Stimulated activated CD8-positive, alpha-beta memory T cell treated with anti-CD3 and anti-CD28 coated beads, Interleukin-7, amount 100 ng/mL, for 24 hours (primary cell): ENCODE measurements around the gene EPS8L1.
"Not testable (repeated sequence)": the region's sequence is repeated elsewhere in the genome, so short reads cannot be mapped to it uniquely, and the experiment has no call there.

Experiments used
- DNase-seq: peaks from one replicate; pipeline ENCODE4 v3.0.0-alpha.2; 2020; ENCODE audit warnings: low read depth

Gene EPS8L1

DNA sequence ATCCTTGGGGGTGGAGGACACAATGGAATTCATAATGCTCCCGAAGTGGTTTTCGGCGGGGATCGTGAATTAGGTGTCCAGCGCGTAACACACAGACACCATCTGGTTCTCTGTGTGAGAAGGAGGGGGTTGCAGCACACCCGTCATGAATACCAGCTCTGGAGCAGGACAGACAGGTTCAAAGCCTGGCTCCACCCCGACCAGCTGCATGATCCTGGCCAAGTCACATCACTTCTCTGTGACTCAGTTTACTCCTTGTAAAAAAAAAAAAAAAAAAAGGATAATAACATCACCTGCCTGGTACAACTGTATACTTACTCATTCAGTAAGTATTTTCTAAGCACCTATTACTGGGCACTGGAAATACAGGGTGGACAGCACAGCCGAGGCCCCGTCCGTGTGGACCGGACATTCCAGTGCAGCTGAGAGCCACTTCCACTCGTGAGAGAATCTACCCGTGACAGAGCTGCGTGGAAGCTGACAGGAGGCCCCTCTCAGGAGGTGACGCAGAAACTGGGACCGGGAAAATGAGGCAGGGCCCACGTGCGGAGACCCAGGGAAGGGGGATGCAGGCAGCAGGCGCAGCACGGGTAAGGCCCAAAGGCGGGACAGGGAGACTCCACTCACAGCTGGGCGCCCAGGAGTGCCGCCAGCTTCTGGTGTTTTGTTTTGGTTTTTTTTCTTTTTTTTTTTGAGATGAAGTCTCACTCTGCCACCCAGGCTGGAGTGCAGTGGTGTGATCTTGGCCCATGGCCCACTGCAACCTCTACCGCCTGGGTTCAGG is 24.7 kb upstream of the EPS8L1 start:
- DNase-seq, result no peak

DNA sequence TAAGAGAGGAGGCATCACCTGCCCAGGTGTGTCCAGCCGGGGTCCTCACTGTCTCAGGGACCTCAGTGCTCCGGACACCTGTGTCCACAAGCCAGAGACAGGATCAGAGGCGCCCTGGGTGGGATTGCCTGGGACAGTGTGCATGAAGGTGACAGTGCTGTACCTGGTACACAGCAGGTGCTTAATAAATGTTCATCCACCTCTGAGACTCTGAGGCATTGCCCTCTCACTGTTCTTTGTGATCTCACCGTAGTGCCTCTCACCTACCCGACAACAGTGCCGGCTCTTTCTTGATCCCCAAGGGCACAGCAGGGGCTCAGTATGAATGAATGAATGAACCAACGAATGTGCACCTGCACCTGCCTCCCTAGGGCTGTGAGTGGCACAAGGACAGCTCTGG is 21.9 kb upstream of the EPS8L1 start:
- DNase-seq, result no peak

DNA sequence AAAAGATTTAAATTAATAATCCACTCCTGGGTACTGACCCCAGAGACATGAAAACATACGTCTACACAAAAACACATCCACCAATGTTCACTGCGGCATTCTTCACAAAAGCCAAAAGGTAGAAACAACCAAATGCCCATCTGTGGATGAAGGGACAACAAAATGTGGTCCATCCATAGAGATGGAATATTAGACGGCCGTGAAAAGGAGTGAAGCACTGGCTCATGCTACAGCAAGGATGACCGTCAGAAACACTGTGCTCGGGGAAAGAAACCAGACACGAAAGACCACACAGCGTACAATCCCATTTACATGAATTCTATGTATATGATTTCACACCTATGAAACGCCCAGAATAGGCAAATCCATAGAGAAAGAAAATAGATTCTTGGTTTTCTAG is 18.8 kb upstream of the EPS8L1 start:
- no peak for DNase-seq

DNA sequence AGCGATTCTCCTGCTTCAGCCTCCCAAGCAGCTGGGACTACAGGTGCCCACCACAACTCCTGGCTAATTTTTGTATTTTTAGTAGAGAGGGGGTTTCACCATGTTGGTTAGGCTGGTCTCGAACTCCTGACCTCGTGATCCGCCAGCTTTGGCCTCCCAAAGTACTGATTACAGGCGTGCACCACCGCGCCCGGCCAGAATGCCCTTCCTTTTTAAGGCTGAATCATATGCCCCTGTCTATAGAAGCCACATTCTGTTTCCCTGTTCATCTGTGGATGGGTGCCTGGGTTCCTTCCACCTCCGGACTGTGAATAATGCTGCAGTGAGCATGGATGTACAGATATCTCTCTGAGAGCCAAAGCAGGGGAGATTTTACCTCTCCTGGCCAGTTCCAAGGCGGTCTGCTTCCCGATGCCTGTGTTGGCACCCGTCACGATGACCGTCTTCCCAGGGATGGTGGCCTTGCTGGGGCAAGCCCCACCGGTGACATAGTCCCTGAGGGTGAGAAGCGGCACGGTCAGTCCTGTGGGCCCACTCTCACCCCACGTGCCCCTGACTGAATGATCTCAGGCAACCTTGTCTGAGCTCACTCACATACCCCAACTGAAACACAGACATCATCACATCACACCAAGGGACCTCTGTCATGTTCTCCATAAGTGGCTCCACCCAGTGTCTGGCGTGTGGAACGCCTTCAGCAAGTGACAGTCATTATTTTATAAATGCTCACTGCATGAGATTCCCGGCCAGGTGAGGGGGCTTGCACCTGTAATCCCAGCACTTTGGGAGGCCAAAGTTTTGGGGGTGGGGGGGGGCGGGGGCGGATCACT is 16.7 kb upstream of the EPS8L1 start:
- DNase-seq, result no peak

GRCh38 chr19:55060287-55060686 is 15.4 kb upstream of the EPS8L1 start:
- DNase-seq, result not testable (repeated sequence)

DNA sequence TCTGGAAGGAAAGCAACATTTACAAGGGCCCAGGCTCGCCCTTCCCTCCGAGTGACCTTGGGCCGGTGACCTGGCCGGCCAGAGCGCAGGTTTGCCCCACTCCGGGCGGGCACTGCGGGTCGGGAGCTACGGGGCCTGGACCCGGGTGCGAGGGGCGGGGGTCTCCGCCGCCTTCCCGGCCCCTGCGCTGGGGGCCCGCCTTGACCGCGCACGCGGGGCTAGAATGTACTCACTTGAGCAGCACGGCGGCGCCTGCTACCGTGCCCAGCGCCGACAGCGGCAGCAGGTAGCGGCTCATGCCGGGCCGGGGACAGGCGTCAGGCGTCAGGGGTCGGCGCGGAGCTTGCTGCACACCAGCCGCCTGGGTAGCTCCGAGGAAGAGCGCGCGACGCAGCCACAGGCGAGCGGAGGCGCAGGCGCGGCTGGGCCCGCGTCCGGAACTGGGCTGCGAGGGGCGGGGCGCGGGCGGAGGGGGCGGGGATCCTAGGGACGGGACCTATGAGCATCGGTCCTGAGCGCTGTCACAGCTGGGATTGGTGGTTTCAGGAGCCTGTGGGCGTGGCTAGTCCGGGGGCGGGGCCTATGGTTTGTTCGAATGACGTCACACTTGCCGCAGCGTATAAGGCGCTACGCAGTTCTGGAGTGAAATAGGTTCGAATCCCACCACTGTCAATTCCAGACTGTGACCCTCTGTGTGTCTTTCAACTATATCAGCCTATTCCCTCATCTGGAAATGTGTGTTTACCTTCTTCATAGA is 12.8 kb upstream of the EPS8L1 start, which contains the start of gene RDH13:
Gene RDH13, minus strand, starts transcription at position 414 of the 757 bp plus-strand sequence. Its CDS starts 116 bp downstream, at position 298.
- peak; percentile 100 for DNase-seq

DNA sequence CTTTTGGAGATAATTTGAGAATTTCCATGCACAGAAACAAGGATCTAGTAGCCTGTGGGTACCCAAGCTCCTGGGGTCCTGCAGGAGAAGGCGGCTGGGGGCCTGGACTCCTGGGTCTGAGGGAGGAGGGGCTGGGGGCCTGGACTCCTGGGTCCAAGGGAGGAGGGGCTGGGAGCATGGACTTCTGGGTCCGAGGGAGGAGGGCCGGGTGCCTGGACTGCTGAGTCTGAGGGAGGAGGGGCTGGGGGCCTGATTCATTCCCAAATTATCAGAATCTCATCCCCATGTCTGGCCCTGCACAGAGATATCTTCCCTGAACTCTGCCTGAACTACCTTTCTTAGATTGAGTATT is 12.2 kb upstream of the EPS8L1 start:
- no peak for DNase-seq

GRCh38 chr19:55065516-55065915 is 10.2 kb upstream of the EPS8L1 start:
- not testable (repeated sequence) for DNase-seq

DNA sequence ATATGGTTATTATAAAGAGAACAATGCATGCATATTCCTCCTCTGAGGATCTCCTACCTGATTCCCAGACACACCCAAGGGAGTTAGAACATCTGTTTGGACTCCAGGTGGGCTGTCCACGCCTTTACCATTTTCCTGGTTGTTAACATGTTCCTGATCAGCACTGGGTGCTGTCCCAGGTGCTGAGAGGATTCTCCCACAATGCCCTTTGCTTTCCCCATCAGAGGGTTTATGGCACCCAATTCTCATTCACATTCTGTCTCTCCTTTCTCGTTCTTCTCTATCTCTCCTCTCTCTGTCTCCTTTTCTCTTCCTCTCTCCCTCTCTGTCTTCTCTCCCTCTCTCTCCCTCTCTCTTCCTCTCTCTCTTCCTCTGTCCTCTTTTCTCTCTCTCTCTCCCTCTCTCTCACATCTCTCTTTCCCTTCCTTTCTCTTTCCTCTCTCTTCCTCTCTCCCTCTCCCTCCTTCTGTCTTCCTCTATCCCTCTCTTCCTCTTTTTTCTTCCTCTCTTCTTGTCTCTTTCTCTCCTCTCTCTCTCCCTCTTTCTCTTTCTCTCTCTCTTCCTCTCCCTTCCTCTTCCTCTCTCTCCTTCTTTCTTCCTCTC is 9.5 kb upstream of the EPS8L1 start:
- DNase-seq, result no peak

GRCh38 chr19:55067869-55068268 is 7.8 kb upstream of the EPS8L1 start:
- no peak for DNase-seq

DNA sequence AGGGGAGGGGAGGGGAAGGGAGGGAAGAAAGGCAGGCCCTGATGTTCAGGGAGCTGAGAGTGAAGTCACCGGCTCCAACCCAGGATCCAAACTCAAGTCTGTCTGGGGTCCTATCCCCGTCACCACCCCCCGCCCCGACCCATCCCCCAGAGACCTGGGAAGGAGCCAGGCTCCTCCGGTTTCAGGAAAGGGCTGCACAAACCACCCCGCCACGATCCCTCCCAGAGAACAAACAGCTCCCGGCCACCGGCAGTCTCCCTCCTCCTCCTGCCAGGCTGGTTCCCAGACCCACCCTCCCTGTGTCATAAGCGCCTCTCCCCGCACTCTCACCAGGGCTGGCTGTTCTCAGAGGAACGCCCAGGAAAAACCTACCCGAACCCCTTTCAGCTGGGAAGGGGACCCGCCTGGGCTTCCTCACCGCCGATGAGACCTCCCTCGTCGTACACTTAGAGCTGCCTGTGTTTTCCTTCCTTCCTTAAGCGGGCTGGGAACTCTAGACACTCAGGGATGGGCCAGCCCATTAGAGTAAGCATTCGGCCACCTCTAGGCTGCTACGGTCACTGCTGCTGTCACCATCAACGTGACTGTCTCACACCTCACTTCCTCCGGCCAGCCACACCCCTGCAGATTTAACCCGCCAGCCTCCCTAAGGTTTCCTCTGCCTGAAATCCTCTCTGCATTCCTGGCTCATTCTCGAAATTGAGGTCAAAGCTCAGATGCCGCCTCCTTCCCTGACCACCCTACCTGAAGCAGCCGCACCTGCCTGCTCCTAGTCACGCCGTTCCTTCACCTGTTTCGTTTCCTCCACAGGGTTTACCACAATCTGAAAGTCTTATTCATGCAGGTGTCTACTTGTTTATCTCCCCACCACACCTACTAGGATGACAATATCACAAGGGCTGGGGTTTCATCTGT is 6.5 kb upstream of the EPS8L1 start:
- DNase-seq, result no peak

DNA sequence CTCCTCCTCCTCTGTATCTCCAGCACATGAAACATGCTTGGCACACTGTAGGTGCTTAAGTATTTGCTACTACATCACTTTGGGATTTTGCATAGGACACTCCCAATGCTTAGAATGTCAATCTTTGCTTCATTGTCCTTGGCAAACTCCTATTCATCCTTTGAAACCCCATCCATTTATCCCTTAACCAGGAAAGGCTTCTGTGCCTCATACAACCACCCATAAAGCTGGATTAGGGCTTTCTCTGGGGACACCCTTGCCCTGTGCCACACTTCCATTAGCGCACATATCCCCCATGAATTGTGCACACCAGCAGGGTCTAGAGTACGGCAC is 5.8 kb upstream of the EPS8L1 start:
- no peak for DNase-seq

- DNase-seq, result no peak
Measured at GRCh38 chr19:55070466-55071128, 5.1 kb upstream of the EPS8L1 start.

DNA sequence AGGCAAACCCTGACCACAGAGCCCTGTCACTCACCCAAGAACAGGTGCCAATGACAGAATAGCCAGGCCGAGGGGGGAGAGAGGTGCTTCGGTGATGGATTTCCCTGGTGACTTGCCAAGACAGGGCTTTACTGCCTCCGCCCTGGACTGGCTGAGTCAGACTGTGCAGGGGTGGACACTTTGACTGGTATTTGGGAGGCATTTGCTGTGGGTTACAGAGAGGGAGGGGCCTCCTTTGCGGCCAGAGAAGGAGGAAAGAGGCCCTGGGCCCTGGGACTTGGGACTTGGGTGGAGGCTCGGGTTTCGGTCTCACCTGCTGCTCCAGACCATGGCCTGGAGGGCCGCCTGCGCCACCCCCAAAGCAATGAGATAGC is 4.6 kb upstream of the EPS8L1 start:
- DNase-seq, result no peak

- no peak for DNase-seq
Measured at GRCh38 chr19:55071913-55072312, 3.8 kb upstream of the EPS8L1 start.

DNA sequence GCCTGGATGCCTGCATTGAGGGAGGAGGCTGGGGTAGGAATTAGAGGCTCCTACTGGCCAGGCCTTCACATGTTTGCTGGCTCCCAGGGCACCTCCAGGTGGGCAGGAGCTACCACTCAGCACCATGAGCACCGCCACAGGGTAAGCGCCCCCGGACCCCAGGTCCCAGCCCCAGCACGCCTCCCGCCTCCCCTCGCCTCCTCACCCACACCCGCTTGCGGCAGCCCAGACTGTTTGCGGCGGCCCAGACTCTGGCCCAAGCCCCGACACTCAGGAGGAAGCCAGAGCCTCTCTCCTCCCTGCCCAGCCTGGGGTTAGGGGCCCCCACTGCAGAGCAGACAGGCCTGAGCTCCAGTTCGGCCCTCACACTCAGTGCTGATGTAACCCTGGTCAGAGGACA is 652 bp downstream of the EPS8L1 start:
- DNase-seq, result no peak

GRCh38 chr19:55077106-55077505 is 1.4 kb downstream of the EPS8L1 start:
- DNase-seq, result no peak

GRCh38 chr19:55078996-55079395 is 3.3 kb downstream of the EPS8L1 start:
- no peak for DNase-seq

DNA sequence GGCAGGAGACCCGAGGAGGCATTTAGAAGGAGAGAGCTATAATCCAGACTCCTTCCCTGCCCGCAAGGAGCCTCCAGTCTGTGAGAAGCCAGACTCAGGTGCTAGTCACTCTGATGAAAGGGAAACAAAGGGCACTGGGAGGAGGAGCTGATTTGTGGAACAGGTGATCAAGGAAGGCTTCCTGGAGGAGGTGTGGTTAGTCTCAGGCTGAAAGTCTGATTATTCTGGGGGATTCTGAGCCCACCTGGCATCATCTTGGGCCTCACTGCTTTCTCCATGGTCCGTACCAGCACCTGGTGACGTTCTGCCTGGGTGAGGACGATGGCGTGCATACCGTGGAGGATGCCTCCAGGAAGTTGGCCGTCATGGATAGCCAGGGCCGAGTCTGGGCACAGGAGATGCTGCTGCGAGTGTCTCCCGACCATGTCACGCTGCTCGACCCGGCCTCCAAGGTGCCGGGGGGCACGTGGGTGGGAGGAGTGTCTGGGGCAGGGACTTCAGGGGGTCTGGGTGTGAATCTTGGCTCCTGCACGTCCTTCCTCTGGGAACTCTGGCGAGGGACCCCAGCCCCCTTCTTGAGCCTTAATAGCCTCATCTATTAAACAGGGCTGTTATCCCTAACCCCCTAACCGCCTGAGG is 3.9 kb downstream of the EPS8L1 start:
- DNase-seq, result no peak
